GOT3 (cell line): ENCODE results near the gene BCAT1.
"Not testable (repeated sequence)": the region's sequence is repeated elsewhere in the genome, so short reads cannot be mapped to it uniquely, and the experiment has no call there.

ENCODE experiments used
- DNase-seq: peaks from one replicate; lab custom pipeline; 2025; ENCODE audit warnings: mixed read lengths; lab: John Stamatoyannopoulos, UW

The BCAT1 gene

DNA sequence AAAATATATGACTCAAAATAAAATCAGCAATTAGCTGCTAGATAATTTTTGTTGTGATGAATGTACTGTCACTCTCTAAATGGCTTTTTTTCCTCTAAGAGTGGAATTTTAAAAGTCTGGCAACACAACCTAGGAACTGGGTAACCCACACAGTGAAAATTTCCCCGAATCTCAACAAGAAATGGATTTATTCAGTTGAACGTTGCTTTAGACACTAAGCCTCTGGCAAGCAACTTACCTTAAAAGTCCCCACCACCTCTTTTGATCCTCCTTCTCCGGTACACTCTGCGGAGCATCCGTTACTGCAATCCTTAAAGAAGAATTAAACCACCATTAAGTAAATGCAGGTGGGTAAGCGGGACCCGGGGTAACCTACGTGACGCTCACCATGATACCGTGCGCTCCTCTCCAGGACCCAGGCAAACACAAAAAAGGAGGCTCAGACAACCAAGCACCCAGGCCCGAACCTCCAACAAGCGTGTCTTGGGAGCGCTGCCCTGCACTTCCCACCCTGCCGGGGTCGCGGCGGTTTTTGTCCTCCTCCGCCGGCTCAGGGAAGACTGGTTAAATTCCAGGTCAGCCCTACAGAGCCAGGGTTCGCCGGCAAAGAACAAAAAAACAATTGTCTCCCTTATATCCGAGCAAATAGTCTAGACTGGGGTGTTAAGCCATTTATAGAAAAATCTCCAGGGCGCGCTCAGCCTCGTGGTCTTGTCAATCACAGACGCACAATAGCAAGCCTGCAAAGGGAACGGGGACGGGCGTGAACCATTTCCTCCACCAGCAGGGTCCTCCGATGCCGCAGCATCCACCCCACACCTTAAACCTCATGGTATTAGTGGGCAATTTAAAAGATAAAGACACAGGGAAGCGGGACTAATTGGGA, 47.1 kb downstream of the BCAT1 start:
- DNase-seq = no peak

DNA sequence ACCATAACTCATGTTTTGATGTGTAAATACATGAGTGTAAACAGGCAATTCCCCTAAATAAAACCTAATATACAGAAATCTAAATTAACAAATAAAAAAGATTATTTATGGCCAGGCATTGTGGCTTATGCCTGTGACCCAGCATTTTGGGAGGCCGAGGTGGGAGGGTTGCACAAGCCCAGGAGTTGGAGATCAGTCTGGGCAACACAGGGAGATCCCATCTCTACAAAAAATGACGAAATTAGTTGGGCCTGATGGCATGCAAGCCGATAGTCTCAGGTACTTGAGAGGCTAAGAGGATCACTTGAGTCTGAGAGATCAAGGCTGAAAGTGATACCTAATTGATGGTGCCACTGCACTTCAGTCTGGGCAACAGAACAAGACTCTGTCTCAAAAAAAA, 48.7 kb downstream of the BCAT1 start:
- DNase-seq = no peak

DNA sequence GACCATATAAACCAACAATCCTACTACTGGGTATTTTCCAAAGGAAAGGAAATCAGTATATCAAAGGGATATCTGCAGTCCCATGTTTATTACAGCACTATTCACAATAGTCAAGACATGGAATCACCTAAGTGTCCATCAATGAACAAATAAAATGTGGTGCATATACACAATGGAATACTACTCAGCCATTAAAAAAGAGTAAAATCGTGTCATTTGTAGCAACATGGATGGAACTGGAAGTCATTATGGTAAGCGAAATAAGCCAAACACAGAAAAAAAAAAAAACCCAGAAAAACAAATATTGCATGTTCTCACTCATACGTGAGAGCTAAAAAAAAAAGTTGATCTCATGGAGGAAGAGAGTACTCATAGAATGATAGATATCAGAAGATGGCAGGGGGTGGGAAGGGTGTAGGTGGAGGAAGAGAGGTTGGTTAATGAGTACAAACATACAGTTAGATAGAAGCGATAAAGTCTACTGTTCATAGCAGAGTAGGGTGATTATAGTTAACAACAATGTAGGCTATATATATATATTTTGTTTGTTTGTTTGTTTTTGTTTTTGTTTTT, 49.3 kb downstream of the BCAT1 start:
- DNase-seq = no peak

DNA sequence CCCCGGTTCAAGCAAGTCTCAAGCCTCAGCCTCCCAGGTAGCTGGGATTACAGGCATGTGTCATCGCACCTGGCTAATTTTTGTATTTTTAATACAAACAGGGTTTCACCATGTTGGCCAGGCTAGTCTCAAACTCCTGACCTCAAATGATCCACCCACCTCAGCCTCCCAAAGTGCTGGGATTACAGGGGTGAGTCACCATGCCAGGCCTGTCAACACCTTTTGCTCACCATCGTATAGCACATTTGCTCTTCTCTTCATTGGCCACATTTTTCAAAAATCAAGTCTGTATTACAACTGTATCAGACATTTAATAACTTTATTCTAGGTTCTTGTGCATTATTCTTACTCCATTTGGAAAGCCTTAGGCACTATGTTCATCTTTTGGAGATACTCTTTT, 50.3 kb downstream of the BCAT1 start:
- DNase-seq = no peak

DNA sequence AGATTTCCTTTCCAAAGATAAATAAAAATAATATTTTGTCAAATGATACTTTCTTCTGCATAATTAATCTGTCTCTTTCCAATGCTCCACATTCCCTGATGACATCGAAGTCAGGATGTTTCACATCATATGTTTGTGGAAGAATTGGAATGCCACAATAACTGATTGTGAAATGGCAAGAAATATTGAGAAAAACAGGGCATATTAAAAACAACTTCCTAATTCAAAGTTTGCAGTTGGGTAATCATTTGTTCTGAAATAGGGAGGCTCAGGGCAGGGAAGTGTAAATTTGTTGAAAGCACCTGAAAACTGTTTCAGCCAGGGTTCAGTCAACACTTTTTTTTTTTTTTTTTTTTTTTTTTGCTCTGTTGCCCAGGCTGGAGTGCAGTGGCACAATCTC, 50.7 kb downstream of the BCAT1 start:
- no peak for DNase-seq

DNA sequence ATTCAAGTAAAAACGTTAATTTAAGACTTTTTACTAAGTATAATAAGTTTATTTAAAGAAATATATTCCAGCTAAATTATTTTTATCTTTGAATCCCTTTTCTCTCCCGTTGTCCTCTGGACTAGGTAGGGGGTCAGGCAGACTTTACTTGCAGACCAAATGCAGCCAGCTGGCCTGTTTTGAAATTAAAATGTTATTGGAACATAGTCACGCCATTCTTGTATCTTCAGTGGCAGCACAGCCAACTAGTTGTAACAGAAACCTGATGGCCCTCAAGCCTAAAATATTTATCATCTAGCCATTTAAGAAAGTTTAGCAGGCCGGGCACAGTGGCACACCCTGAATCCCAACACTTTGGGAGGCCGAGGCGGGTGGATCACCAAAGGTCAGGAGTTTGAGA, 52.7 kb downstream of the BCAT1 start:
- DNase-seq = no peak

DNA sequence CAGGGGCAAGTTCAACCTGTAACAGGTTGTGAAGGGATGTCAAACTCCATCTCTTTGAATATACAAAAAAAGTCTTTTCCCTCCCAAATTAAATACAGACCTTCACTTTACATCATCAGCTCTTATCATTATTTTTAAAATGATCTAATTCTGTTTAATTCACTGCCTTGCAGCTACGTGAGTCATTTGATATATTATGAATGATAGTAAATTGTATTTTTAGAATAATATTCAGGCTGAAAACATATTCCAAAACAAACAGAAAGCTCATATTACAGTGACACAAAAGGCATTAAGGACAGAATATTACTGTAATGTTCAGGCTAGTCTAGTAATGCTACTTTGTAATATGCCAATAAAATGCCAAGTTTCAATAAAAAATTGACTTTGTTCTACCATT, 53.3 kb downstream of the BCAT1 start:
- no peak for DNase-seq

DNA sequence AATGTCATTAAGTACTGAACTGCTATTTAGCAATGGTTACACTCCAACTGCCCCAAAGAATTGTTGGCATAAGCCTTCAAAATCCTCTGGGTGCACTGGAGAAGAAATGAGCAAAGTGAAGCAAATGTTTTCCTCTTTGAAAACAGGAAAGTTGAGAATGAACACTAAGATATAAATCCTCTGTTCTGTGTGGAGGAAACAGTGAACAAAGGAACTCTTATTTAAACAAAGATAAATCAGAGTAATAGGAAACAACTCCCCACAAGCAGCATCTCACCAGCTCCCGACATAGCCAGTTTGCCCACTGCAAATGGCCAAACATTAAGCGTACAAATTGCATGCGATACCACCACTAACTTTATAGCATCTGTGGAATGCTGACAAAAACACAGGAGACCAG, 54.0 kb downstream of the BCAT1 start:
- DNase-seq = no peak

DNA sequence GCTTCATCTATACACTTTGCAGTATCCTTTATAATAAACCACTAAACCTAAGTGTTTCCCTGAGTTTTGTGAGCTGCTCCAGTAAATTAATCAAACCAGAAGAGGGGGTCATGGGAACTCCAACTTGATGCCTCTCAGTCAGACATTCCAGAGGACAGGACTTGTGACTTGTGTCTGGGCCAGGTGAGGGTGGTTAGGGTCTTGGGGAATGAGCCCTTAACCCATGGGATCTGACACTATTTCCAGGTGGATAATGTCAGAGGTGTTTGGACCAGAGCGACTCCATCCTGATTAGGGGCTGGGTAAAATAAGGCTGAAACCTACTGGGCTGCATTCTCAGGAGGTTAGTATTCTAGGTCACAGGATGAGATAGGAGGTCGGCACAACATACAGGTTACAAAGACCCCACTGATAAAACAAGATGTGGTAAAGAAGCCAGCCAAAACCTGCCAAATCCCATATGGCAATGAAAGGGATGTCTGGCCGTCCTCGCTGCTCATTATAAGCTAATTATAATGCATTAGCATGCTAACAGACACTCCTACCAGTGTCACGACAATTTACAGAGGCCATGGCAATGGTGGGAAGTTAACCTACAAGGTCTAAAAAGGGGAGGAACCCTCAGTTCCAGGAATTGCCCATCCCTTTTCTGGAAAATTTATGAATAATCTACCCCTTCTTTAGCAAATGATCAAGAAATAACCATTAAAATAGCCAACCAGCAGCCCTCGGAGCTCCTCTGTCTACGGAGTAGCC, 58.7 kb downstream of the BCAT1 start:
- no peak for DNase-seq

DNA sequence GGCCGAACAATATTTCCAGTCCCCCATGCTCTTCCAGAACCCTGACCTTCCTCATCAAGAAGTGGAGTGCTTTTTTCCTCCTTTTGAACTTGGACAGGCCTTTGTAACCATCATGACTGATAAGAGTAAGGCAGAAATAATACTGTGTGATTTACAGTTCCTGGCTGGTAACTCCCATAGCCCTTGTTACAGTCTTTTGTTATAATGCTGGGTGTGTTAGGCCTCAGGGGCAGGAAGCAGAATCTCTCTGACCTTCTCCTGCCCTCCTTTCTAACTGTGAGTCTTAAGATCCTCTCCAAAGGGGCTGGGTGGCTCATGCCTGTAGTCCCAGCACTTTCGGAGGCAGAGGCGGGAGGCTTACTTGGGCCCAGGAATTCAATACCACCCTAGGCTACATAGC, 59.5 kb downstream of the BCAT1 start:
- no peak for DNase-seq

DNA sequence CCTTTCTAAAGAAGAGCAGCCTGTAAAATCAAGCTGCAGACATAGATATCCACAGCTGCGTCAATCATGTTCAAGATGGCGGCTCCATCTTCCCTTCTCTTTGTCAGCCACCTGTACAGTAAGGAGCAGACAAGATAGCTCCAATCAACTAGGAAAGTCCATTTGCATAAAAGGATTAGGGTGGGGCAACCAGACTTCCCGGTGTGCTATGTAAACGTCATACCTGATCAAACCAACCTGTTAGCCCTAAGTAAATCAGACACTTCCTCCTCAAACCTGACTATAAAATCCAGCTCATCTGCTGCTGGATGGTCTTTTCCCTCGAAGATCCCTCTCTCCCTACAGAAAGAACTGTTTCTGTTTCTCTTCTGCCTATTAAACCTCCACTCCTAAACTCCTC, 60.1 kb downstream of the BCAT1 start:
- DNase-seq = no peak

DNA sequence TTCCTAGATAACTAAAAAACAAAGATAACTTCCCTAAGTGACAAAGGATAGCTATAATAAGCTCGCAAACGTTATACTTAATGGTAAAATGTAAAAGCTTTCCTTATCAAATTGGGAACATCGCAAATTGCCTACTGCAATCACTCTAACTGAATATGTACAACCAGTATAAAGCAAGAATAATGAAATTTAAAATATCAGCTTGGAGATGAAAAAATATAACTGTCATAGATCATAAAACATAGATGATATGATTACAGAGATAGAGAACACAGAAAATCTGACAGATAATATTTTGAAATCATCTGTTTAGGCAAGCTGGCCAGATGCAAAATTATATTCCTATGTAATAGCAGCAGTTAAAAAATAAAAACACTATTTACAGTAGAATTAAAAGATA, 64.0 kb downstream of the BCAT1 start:
- DNase-seq = no peak

DNA sequence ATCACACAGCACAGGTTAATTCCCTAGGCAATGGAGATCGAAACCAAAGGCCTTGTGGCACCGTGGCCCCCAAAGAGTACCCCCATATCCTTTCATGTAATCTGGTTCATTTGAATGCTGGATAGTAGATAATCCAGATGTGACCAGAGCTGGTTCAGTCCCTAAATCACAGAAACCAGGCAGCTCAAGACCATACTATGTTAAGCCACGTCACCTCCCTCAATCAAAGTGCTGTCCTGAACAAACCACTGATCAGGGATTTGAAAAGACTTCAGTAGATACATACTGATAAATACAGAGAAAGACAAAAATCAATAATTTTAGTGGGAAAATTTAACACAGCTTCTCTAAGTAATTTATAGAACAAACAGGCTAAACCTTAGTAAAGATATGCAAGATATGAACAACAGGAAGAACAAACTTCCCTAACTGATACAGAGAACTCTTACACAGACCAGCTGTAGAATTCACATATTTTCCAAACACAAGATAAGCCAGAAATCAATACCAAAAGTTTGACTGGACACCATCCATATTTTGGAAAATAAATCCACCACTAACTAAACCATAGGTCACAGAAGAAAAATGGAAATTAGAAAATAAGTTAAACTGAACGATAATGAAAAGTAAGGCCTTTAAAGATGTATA, 67.1 kb downstream of the BCAT1 start:
- no peak for DNase-seq

DNA sequence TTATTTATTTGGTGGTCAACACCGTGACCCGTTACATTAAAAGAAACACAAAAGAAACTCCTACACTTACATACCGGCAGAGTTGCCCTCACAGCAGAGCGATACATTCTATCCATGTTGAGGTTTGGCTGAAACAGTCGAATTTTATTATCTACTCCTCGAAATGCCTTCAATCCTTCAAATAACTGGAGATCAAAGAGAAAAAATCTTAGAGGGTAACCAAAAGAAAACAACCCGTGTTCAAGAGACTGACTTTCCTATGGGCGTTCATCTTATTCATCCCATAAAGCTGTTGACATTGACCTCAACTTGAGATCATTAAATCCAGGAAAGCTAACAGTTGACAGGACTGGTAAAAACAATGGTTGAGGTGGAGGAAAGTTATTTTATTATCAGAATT, 67.7 kb downstream of the BCAT1 start:
- DNase-seq = no peak

DNA sequence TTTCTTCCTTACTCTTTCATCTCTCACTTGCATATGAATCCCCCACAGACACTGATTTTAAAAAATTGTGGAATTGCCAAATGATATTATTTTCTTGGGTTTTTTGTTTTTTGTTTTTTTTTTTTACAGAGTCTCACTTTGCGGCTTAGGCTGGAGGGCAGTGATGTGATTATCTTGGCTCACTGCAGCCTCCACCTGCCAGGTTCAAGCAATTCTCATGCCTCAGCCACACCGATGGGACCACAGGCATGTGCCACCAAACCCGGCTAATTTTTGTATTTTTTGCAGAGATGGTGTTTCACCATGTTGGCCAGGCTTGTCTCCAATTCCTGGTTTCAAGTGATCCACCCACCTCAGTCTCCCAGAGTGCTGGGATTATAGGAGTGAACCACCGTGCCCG, 68.2 kb downstream of the BCAT1 start:
- no peak for DNase-seq

DNA sequence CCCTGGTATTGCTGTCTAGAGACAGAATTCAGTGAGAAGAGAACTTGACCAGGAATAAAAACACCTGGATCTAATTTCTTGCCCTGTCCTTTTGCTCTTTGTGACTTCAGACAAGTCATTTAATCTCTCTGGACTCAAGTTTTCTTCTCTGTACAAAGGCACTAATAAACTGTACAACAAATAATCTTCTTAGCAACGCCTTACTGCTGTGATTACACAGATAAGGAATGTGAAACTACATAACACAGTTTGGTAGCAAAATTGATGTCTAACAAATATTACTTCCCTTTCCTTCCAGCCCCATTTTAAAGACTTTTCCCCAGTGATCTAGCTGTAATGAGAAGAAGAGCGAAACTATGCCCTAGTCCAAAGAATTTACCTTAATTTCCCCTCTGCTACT, 69.3 kb downstream of the BCAT1 start:
- DNase-seq = no peak

DNA sequence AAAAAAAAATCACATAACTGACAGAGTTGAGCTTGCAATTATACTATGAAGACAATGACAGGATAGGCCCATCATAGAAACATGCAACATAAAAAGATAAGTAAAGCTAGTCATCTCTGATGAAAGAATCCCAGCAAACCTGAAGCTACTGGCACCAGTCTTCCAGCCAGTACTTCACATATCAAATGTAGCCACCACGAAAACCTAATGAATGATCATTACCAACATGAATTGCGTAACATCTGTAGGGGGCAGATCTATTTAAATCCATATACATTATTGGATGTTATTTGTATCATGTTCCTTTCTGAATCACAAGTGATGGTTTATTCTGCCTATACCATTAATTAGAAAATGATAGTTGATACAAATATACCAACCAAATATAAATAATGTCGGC, 73.9 kb downstream of the BCAT1 start:
- DNase-seq = no peak

DNA sequence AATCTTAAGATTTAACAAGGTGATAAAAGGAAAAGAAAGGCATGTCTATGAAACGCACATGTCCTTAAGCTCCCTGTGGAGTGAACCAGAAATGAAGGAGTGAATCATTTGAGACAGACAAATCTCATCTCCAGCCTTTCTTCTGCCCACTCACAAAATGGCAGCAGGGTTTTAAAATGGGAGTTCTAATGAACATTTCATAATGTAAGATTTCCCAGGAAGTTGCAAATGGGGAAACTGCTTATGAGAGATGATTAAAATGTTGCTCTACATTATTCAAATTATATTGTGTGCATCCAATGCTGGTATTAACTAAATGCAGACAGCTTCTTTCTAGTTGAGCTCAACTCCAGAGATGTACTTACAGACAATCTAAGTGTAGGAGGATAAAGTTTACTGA, 76.7 kb downstream of the BCAT1 start:
- DNase-seq = no peak

DNA sequence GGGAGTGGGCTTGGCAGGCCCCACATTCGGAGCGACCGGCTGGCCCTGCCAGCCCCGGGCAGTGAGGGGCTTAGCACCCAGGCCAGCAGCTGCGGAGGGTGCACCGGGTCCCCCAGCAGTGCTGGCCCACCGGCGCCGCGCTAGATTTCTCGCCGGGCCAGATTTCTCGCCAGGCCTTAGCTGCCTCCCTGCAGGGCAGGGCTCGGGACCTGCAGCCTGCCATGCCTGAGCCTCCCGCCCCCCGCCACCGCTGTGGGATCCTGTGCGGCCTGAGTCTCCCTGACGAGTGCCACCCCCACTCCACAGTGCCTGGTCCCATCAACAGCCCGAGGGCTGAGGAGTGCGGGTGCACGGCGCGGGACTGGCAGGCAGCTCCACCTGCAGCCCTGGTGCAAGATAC, 82.8 kb downstream of the BCAT1 start:
- DNase-seq = not testable (repeated sequence)

DNA sequence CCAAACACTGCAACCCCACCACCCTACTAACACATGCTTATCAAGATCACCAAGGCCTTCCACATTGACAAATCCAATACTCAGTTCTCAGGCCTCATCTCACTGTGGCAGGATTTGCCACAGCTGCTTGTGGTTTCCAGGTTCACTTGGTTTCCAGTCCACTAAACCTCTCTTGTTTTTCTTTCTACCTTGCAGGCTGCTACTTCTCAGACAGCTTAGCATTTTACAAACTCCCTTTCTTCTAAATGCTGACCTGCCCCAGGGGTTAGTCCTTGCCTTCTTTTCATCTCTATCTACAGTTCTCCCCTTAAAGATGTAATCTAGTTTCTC, 84.1 kb downstream of the BCAT1 start:
- no peak for DNase-seq

DNA sequence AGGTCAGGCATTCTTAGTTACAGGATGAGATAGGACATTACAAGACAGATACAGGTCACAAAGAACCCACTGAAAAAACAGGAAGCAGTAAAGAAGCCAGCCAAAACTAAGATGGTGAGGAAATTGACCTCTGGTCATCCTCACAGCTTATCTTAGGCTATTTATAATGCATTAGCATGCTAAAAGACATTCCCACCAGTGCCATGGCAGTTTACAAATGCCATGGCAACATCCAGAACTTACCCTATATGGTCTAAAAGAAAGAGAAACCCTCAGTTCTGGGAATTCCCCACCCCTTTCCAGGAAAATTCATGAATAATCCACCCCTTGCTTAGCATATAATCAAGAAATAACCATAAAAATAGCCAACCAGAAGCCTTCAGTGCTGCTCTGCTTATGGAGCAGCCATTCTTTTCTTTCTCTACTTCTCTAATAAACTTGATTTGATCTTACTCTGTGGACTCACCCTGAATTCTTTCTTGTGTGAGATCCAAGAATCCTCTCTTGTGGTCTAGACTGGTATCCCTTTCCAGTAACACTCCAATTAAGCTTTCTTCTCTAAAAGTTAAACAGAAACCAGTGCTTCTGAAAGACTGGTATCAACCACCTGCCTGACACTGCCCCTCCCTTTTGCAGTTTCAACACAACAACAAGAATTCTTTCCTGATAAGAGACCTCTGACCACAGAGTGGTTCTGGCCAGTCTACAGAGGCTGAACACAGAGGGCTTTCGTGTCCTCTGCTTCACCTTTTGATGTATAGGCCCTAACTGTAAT, 86.9 kb downstream of the BCAT1 start:
- DNase-seq = no peak

DNA sequence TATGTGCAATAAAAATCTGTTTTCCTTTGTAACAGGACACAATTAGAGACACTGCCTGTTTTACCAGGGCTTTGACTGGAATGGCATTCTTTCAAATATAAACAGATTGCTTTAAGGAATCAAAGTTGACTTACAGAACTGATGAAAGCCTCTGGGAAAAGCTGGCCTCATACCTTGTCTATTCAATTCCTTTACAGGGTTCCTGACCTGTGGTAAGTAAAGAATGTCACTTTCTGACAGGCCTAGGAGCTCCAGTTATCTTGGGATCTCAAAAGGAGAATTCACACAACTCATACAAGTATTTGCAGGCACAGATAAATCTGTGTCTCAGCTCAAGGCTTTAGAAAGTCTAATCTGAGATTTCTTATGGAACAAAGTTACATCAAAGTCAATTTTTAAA, 88.4 kb downstream of the BCAT1 start:
- no peak for DNase-seq
